B cell (primary cell): Measurements from ENCODE around the gene ENOPH1. TPM values are rescaled to one million over a fixed set of nuclear protein-coding genes. Genes with fewer than 3 reads are reported as not detected.

Experiments
- ATAC-seq: fragments of 200-7000 bp; cut with Tn5 transposase; one replicate; pipeline ENCODE4 v1.10.0; 2021; ENCODE audit warnings: low read depth, mild to moderate bottlenecking, moderate number of reproducible peaks, moderate library complexity
- CTCF ChIA-PET: fragments of 350-600 bp; sonication (Branson Sonifier 250); formaldehyde crosslinking; loops from one replicate; lab custom pipeline; 2021; ENCODE audit warnings: antibody characterized with exemption, inconsistent platforms; lab: Charles Lee
- POLR2A ChIA-PET: fragments of 350-600 bp; sonication (Branson Sonifier 250); formaldehyde crosslinking; loops from one replicate; lab custom pipeline; 2021; ENCODE audit warnings: antibody characterized with exemption; lab: Charles Lee
- DNase-seq: peaks from one replicate; pipeline ENCODE4 v3.0.0; 2013
- H2AFZ ChIP-seq: 2 replicates; pipeline ENCODE4 v1.6.1; 2012; ENCODE audit warnings: mild to moderate bottlenecking, low read depth, low read length; ENCODE audit not compliant: insufficient read depth, poor library complexity, severe bottlenecking
- H3K27ac ChIP-seq, 2 donors: 1 replicate in 1 of 2; 2 replicates in 1 of 2; pipeline ENCODE4 v1.5.1; 2012 to 2013; ENCODE audit warnings: low read length in 2 of 2, mild to moderate bottlenecking in 2 of 2, moderate library complexity in 1 of 2
- H3K27me3 ChIP-seq, 4 experiments: fragments of 200-600 bp in 1 of 4; sonication (generic) in 1 of 4; replicated peaks in 1 of 4; 1 replicate in 2 of 4; 2 replicates in 2 of 4; pipeline versions ENCODE4 v1.6.1 to v1.7.0; 2013 to 2016; ENCODE audit warnings: low read length in 3 of 4, mild to moderate bottlenecking in 2 of 4, mixed read lengths in 1 of 4, moderate library complexity in 1 of 4; ENCODE audit not compliant: insufficient read depth in 4 of 4, control insufficient read depth in 3 of 4; ENCODE audit errors: control extremely low read depth in 1 of 4
- H3K36me3 ChIP-seq, 2 experiments: replicated peaks in 1 of 2; 1 replicate in 1 of 2; 2 replicates in 1 of 2; pipeline versions ENCODE4 v1.6.1 to v1.7.1; 2013; ENCODE audit warnings: low read length in 1 of 2; ENCODE audit not compliant: insufficient read depth in 2 of 2, control insufficient read depth in 1 of 2; ENCODE audit errors: control extremely low read depth in 1 of 2, extremely low read depth in 1 of 2
- H3K4me1 ChIP-seq, 2 donors: fragments of 200-600 bp in 1 of 2; sonication (generic) in 1 of 2; 1 replicate in 1 of 2; 2 replicates in 1 of 2; pipeline versions ENCODE4 v1.5.1 to v1.6.1; 2013 to 2017; ENCODE audit warnings: low read length in 2 of 2; ENCODE audit not compliant: control insufficient read depth in 2 of 2, insufficient read depth in 2 of 2
- H3K4me2 ChIP-seq: replicated peaks from 2 replicates; pipeline ENCODE3; 2012; ENCODE audit warnings: mild to moderate bottlenecking, low read depth, low read length; ENCODE audit not compliant: poor library complexity, severe bottlenecking
- H3K4me3 ChIP-seq, 5 experiments: fragments of 200-600 bp in 1 of 5; sonication (generic) in 1 of 5; 1 replicate in 3 of 5; 2 replicates in 2 of 5; pipeline versions ENCODE4 v1.5.1 to v1.7.0; 2011 to 2016; ENCODE audit warnings: low read length in 4 of 5, mild to moderate bottlenecking in 4 of 5, low read depth in 2 of 5, control low read depth in 1 of 5, moderate library complexity in 1 of 5; ENCODE audit not compliant: insufficient read depth in 1 of 5; ENCODE audit errors: control extremely low read depth in 1 of 5, extremely low read depth in 1 of 5
- H3K79me2 ChIP-seq: fragments of 200-600 bp; sonication (generic); one replicate; pipeline ENCODE4 v1.6.0; 2016; ENCODE audit warnings: low read length; ENCODE audit not compliant: control insufficient read depth, insufficient read depth
- H3K9ac ChIP-seq: fragments of 200-600 bp; sonication (generic); 2 replicates; pipeline ENCODE4 v1.6.1; 2017; ENCODE audit warnings: mild to moderate bottlenecking, low read length, moderate library complexity
- H3K9me3 ChIP-seq, 3 donors: one replicate each; pipeline versions ENCODE4 v1.6.1 to v1.7.1; 2013; ENCODE audit warnings: low read length in 2 of 3; ENCODE audit not compliant: control insufficient read depth in 2 of 3, insufficient read depth in 1 of 3; ENCODE audit errors: control extremely low read depth in 1 of 3
- H4K20me1 ChIP-seq: 2 replicates; pipeline ENCODE4 v1.6.0; 2012; ENCODE audit warnings: mild to moderate bottlenecking, low read length; ENCODE audit not compliant: insufficient read depth, control insufficient read depth, poor library complexity, severe bottlenecking
- H3K27ac Mint-ChIP-seq: one replicate; pipeline ENCODE4 v1.8.0; 2021; ENCODE audit warnings: mixed read lengths
- H3K27me3 Mint-ChIP-seq: one replicate; pipeline ENCODE4 v1.8.0; 2021; ENCODE audit warnings: mixed read lengths
- H3K4me1 Mint-ChIP-seq: one replicate; pipeline ENCODE4 v1.8.0; 2021; ENCODE audit warnings: mixed read lengths
- H3K4me3 Mint-ChIP-seq: one replicate; pipeline ENCODE4 v1.8.0; 2021; ENCODE audit warnings: mixed read lengths
- H3K9me3 Mint-ChIP-seq: one replicate; pipeline ENCODE4 v1.8.0; 2022; ENCODE audit warnings: mixed read lengths; ENCODE audit not compliant: insufficient read depth
- CTCF ChIP-seq: fragments of 200-600 bp; IDR thresholded peaks from one replicate; pipeline ENCODE4 v1.8.0; 2022; ENCODE audit warnings: antibody characterized with exemption, mild to moderate bottlenecking
- EZH2 ChIP-seq: IDR thresholded peaks from 2 replicates; pipeline ENCODE4 v1.6.1; 2012; ENCODE audit warnings: borderline replicate concordance, low read depth, mild to moderate bottlenecking, moderate library complexity, low read length; ENCODE audit not compliant: insufficient read depth, poor library complexity, severe bottlenecking
- WGBS: methylation state at CpG from one replicate; pipeline ENCODE4 v1.1.5; 2013; ENCODE audit warnings: missing lambda C conversion rate; ENCODE audit not compliant: insufficient coverage; 5-methylcytosine and 5-hydroxymethylcytosine counted together
- intact Hi-C: fragments of 100-400 bp; cut with micrococcal nuclease; formaldehyde crosslinking; loops from one replicate; pipeline ENCODE4 v1.10.0; 2022
- polyA plus RNA-seq: library from polyadenylated mRNA; depleted of rRNA; stranded (reverse); fragments of >200 nt; gene quantifications from 2 replicates; pipeline ENCODE4 v1.2.3, GENCODE V29; 2012
- total RNA-seq, 2 donors: library from RNA; stranded (reverse); fragments of 120-200 nt in 1 of 2; gene quantifications; 1 replicate in 1 of 2; 2 replicates in 1 of 2; pipeline versions ENCODE4 v1.2.3 to v1.2.4, GENCODE V29; 2013 to 2022

Gene ENOPH1
- total and polyA plus RNA-seq, 2 donors (not counting 1 experiment from before 2014, with no cell fraction given) = 10.9 to 20.2 TPM

DNA sequence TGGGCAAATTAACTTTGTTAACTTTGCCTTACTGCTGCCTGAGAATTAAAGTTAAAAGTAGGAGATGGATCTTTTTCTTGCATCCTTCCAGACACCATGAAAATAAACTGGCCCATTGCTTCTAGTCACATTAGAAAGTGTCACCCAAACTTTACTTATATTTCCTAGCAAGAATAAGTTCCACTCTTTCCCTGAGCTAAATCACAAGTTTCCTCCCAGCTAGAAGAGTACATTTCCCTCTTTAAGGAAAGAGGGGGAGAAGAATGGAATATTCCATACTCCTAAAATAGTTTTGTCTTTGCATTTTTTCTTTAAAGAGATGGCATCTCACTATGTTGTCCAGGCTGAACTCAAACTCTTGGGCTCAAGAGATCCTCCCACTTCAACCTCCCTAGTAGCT lies 77.6 kb downstream of the ENOPH1 start:
- Histone ChIP-seq H3K9me3 (no peaks in the 10 kb centered on the region), H3K27ac (no peak overlapping the region), H3K4me3 (no peak overlapping the region), H3K27me3 (no peaks in the 10 kb centered on the region), H3K4me2 (no peak overlapping the region), H4K20me1 (no peaks in the 10 kb centered on the region), H3K9ac (no peak overlapping the region), H3K79me2 (no peaks in the 10 kb centered on the region), H3K36me3 (no peaks in the 10 kb centered on the region), H2AFZ (no peak overlapping the region), H3K4me1 (no peaks in the 10 kb centered on the region)
- intact Hi-C loops = no loop called here
- DNase-seq (no peak), ATAC-seq (no peak)
- Mint-ChIP-seq H3K27me3 (peaks cover 12% of the 10 kb centered on the region), H3K9me3 (no peaks in the 10 kb centered on the region), H3K27ac (no peak overlapping the region), H3K4me3 (no peak overlapping the region), H3K4me1 (no peaks in the 10 kb centered on the region)
- POLR2A ChIA-PET = no interaction called here
- CTCF ChIA-PET = no interaction called here
- no peak for TF ChIP-seq EZH2
- TF ChIP-seq CTCF = no peak

- Mint-ChIP-seq H3K4me1 (no peaks in the 10 kb centered on the region), H3K27me3 (peaks cover 17% of the 10 kb centered on the region), H3K27ac (no peak overlapping the region), H3K9me3 (no peaks in the 10 kb centered on the region), H3K4me3 (no peak overlapping the region)
- Histone ChIP-seq H4K20me1 (no peaks in the 10 kb centered on the region), H3K4me2 (no peak overlapping the region), H3K27ac (no peak overlapping the region), H3K36me3 (no peaks in the 10 kb centered on the region), H3K79me2 (no peaks in the 10 kb centered on the region), H3K9me3 (no peaks in the 10 kb centered on the region), H3K27me3 (peaks cover 0 to 2% (median 0%) of the 10 kb centered on the region in 4 experiments), H3K4me3 (no peak overlapping the region), H2AFZ (no peak overlapping the region), H3K9ac (no peak overlapping the region), H3K4me1 (no peaks in the 10 kb centered on the region)
- no peak for TF ChIP-seq EZH2
- TF ChIP-seq CTCF = no peak
- WGBS = 60% methylated on average over 1 of the region's 5 CpGs
- intact Hi-C loops = no loop called here
- POLR2A ChIA-PET = no interaction called here
- CTCF ChIA-PET = no interaction called here
- DNase-seq = no peak
- no peak for ATAC-seq
These were observed 78.5 kb downstream of the ENOPH1 start for GRCh38 chr4:82508806-82509428.
